Activated T-cell treated with anti-CD3 and anti-CD28 coated beads for 1 hour (primary cell): ENCODE measurements around the gene SLC30A10.
"Not testable (repeated sequence)": the region's sequence is repeated elsewhere in the genome, so short reads cannot be mapped to it uniquely, and the experiment has no call there.

Source experiments
- DNase-seq: peaks from one replicate; pipeline ENCODE4 v3.0.0-alpha.2; 2020; ENCODE audit warnings: low read depth

Gene SLC30A10

DNA sequence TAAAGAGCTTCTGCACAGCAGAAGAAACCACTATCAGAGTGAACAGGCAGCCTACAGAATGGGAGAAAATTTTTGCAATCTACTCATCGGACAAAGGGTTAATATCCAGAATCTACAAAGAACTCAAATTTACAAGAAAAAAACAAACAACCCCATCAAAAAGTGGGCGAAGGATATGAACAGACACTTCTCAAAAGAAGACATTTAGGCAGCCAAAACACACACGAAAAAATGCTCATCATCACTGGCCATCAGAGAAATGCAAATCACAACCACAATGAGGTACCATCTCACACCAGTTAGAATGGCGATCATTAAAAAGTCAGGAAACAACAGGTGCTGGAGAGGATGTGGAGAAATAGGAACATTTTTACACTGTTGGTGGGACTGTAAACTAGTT lies 36.5 kb downstream of the SLC30A10 start:
- DNase-seq: not testable (repeated sequence)

GRCh38 chr1:219888667-219889066 lies 39.7 kb downstream of the SLC30A10 start:
- not testable (repeated sequence) for DNase-seq

- no peak for DNase-seq
Measured at GRCh38 chr1:219885680-219886079, 42.7 kb downstream of the SLC30A10 start.

DNA sequence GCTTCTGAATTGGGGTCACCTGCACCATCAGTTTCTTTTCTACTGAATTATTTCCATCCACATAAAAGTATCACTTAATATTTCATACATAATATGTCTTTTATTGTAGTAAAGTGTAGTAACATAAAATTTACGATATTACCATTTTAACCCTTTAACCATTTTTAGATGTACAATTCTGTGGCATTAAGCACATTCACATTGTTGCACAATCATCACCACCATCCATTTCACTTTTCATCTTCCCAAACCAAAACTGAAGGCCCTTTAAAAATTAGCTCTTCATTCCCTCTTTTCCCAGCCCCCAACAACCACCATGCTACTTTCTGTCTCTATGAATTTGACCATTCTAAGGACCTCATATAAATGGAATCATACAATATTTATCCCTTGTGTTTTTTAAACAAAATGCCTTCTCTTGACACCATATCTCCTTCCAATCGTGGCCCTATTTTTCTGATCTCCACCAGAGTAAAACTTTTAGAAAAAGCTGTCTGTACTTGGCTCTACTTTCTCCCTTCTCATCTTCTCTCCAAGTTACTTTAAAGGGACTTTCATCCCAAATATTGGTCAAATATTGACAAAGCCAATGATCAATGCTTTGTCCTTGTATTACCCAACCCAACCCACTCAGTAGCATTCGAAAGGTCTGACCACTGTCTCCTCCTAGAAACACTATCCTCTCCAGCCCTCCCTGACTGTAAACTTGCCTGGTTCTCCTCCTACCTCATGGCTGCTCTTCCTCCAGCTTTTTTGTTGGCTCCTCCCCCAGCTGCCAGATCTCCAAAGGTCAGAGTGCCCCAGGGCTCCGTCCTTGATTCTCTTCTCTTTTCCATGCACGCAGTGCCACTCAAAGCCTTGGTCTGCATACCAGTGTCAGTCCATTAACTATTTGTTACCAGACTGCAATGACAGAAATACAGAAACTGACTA lies 44.7 kb downstream of the SLC30A10 start:
- DNase-seq: no peak

DNA sequence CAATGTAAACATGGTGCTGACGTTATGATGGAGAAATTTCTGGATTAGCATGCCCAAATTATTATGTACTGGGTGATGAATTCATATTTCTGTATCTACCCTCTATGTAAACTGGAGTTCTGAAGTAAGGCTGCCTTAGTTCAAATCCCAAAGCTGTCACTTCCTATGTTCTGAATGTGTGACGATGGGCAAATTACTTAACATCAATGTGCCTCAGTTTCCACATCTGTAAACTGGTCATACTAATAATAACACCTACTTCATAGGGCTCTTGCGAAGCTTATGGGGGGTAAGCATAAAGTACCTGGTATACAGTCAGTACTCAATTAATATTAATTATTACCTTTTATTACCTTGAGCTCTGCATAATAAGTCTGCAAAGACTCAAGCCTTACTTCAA lies 45.6 kb downstream of the SLC30A10 start:
- DNase-seq: no peak

- no peak for DNase-seq
Measured at GRCh38 chr1:219882096-219882495, 46.3 kb downstream of the SLC30A10 start.

DNA sequence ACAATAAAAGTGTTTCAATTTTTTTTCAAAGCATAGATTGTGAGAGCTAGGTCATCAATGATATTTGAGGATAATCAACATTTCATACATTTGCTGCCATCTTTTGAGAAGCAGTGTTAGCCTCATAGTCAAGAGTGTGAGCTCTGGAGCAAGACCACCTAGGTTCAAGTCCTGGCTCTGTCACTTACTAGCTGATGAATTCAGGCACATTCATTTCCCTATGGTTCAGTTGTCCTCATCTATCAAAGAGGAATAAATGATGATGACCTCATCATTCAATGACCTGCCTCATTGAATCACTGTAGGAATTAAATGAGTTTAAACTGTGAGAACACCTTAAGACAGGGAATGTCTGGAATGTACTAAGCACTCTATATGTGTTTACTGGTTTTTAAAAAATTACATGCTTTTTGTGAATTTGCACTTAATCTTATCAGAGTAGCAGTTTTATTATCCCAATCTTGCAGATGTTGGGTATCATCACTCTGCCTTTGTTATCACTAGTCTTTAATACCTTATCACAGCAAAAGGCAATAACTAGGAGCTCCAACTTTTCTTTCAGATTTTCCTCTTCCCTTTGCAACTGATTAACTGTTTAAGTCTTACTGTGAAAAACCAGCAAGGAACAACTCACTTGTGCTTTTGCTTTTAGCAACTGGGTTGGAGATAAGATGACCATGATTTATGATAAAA lies 47.4 kb downstream of the SLC30A10 start:
- no peak for DNase-seq

- no peak for DNase-seq
Measured at GRCh38 chr1:219876798-219877209, 51.6 kb downstream of the SLC30A10 start.

DNA sequence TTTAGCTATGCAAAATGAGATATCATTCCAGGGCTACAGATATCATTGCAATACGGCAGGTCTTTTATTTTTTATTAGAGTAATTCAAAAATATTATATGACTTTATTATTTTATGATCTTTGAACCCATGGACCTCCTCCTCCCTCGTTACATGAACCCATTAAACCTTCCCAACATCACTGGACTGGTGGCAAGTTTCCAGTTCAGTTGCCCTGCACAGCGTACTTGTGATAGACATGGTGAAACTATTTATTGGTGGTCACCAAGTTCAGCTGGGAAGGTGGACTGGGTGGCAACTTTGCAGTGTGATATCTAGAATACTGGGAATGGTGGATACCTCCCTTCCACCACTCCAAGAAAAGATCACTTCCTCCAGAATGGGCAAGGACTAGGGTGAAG lies 52.5 kb downstream of the SLC30A10 start:
- no peak for DNase-seq

GRCh38 chr1:219872538-219872937 lies 55.8 kb downstream of the SLC30A10 start:
- DNase-seq: not testable (repeated sequence)

GRCh38 chr1:219871427-219872057 lies 56.8 kb downstream of the SLC30A10 start:
- DNase-seq: no peak

GRCh38 chr1:219868615-219869014 lies 59.7 kb downstream of the SLC30A10 start:
- not testable (repeated sequence) for DNase-seq
